ENCODE data around the gene TPRN.

The TPRN gene

DNA sequence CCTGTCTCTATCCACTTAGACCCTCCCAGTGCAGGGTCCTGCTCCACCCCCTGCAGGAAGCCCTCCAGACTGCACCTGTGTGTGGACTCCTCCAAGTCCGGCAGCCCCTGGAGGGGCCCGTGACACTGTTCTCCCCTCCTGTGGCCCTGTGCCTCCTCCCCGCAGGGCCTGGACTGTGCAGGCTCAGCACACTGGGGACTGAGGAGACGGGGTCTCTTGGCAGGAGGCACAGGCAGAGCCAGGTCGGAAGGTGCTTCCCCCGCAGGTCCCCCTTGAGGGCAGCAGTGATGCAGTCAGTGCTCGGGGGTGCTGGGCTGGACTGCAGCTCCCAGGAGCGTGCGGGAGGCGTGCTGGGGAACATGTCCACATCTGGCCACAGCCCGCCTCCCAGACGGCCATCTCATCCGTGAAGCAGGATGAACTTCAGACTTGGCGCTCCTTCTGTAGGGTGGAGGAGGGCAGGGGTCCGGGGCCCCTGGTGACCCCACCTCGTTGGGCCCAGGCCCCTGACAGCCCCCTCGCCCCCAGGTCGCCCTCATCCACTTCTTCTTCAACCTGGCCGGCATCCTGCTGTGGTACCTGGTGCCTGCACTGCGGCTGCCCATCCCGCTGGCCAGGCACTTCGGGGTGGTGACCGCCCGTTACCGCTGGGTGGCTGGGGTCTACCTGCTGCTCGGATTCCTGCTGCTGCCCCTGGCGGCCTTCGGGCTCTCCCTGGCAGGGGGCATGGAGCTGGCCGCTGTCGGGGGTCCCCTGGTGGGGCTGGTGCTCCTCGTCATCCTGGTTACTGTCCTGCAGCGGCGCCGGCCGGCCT lies 35.1 kb upstream of the TPRN start:
- TF ChIP-seq, protein P1, sequence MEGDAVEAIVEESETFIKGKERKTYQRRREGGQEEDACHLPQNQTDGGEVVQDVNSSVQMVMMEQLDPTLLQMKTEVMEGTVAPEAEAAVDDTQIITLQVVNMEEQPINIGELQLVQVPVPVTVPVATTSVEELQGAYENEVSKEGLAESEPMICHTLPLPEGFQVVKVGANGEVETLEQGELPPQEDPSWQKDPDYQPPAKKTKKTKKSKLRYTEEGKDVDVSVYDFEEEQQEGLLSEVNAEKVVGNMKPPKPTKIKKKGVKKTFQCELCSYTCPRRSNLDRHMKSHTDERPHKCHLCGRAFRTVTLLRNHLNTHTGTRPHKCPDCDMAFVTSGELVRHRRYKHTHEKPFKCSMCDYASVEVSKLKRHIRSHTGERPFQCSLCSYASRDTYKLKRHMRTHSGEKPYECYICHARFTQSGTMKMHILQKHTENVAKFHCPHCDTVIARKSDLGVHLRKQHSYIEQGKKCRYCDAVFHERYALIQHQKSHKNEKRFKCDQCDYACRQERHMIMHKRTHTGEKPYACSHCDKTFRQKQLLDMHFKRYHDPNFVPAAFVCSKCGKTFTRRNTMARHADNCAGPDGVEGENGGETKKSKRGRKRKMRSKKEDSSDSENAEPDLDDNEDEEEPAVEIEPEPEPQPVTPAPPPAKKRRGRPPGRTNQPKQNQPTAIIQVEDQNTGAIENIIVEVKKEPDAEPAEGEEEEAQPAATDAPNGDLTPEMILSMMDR (conservative IDR thresholded peaks at IDR 0.05; ENCODE audit: low read depth): no peak
- 0 out of 2 replicates have a peak overlapping the region, but pooled peaks have one; percentile 100 for H3K27ac ChIP-seq
- POLR2A ChIA-PET (ENCODE audit: low non-redundant PET): interaction anchor here (0.6 to 1.2 kb wide), 2 partner anchors 41 to 150 kb away, joined by 3 to 6 read pairs; no protein-coding TSS in a partner anchor
- no peak for DNase-seq (ENCODE audit: low spot score)
- CTCF ChIA-PET: interaction anchor here (0.6 to 3.3 kb wide), 27 partner anchors 9 to 259 kb away, joined by 3 to 24 read pairs (median 6); partner anchors contain the start of genes CYSRT1, DPP7, GRIN1 and LRRC26

- H3K27ac ChIP-seq: no peak overlapping the region
- no peak for DNase-seq (ENCODE audit: low spot score)
- CTCF ChIA-PET: interaction anchor here (0.6 to 3.3 kb wide), 6 partner anchors 8 to 66 kb away, joined by 3 to 22 read pairs (median 4); partner anchors contain the start of genes RNF224 and SSNA1
- TF ChIP-seq, protein P1 (conservative IDR thresholded peaks at IDR 0.05; ENCODE audit: low read depth): no peak
- POLR2A ChIA-PET (ENCODE audit: low non-redundant PET): no interaction called here
Observed at GRCh38 chr9:137234758-137235423, 34.4 kb upstream of the TPRN start.

GRCh38 chr9:137234055-137234697 lies 33.6 kb upstream of the TPRN start:
- H3K27ac ChIP-seq: no peak overlapping the region
- ChIA-PET CTCF (interaction anchor here (0.9 to 1.7 kb wide), 4 partner anchors 21 to 189 kb away, joined by 3 to 4 read pairs (median 3); partner anchors contain the start of genes EXD3 and NOXA1), POLR2A (ENCODE audit: low non-redundant PET) (interaction anchor here (0.6 kb wide), 1 partner anchor 51 kb away, joined by 4 read pairs; no protein-coding TSS in a partner anchor)
- no peak for DNase-seq (ENCODE audit: low spot score)
- TF ChIP-seq, protein P1 (conservative IDR thresholded peaks at IDR 0.05; ENCODE audit: low read depth): no peak

- peak; percentile 61 for DNase-seq (ENCODE audit: low spot score)
- CTCF ChIA-PET: interaction anchor here (0.6 to 1.7 kb wide), 3 partner anchors 20 to 258 kb away, joined by 3 to 4 read pairs (median 3); partner anchors contain the start of genes EXD3 and NOXA1
- no peak overlapping the region for H3K27ac ChIP-seq
- TF ChIP-seq, protein P1 (conservative IDR thresholded peaks at IDR 0.05; ENCODE audit: low read depth): no peak
- POLR2A ChIA-PET (ENCODE audit: low non-redundant PET): interaction anchor here (0.5 kb wide), 1 partner anchor 25 kb away, joined by 3 read pairs; no protein-coding TSS in a partner anchor
Observed at GRCh38 chr9:137233143-137233980, 32.8 kb upstream of the TPRN start.

DNA sequence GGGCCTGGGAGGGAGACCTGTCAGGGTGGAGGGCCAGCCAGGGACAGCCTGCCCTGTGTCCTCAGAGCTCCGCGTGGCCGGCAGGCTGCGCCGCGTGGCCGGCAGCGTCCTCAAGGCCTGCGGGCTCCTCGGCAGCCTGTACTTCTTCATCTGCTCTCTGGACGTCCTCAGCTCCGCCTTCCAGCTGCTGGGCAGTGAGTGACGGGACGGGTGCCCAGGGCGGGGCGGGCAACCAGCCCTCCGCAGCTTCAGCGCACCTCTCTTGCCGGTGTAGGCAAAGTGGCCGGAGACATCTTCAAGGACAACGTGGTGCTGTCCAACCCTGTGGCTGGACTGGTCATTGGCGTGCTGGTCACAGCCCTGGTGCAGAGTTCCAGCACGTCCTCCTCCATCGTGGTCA lies 32.0 kb upstream of the TPRN start:
- no peak for DNase-seq (ENCODE audit: low spot score)
- ChIA-PET POLR2A (ENCODE audit: low non-redundant PET) (interaction anchor here (0.5 kb wide), 1 partner anchor 24 kb away, joined by 3 read pairs; no protein-coding TSS in a partner anchor), CTCF (interaction anchor here (1.4 kb wide), 1 partner anchor 8 kb away, joined by 3 read pairs; the partner anchor contains the start of gene TUBB4B)
- H3K27ac ChIP-seq: no peak overlapping the region
- TF ChIP-seq, protein P1 (conservative IDR thresholded peaks at IDR 0.05; ENCODE audit: low read depth): no peak
